GM23338 (cell line): ENCODE data around the gene PAX5.

ENCODE experiments used
- EZH2 ChIP-seq: fragments of 200-600 bp; sonication (generic); IDR thresholded peaks from one replicate; pipeline ENCODE4 v1.8.0; 2017; ENCODE audit warnings: antibody characterized with exemption, mild to moderate bottlenecking, low read depth; ENCODE audit not compliant: unreplicated experiment
- TF ChIP-seq, protein P1 (sequence below), 2 experiments: fragments of 200-600 bp in 1 of 2; sonication (generic) in 1 of 2; conservative IDR thresholded peaks; 2 replicates each; pipeline versions ENCODE4 v1.5.1 to v1.6.1; 2016 to 2017; ENCODE audit warnings: antibody characterized with exemption in 2 of 2, low read depth in 2 of 2, mild to moderate bottlenecking in 2 of 2, moderate library complexity in 1 of 2

DNA sequence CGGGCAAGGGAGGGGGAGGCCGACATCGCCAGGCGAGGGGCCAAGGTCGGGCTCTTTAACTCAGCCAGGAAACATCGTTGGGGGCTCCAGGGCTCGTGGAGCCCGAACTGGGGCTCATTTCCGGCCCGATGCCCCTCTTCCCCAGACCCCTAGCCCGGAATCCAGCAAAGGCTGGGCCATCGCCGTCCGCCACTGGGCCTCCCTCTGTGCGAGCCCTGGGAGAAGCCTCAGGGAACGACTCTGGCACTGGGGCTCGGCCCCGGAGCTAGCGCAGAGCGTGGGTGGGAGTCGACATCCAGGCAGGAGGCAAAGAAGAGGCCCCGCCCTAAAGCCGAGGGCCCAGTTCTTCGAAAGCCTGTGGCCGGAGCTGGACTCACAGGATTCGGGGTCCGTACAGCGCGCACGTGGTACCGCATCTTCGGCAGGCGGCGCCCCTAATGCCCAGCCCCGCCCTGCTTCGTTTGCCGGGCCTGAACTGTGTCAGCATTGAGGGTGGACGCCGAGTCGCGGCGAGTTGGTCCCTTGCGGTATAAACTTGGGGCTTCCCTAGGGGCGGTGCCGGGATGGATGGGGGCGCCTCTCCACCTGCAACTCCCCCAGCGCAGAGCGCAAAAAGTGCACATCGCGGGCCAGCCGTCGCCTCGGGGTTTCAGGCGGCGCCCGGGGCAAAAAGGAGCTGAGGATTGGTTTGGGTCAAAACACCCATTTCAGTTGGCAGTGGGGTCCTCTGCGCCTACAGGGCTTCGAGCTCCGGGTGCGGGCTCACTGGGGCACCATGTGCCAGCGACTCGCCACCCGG lies 3.6 kb upstream of the PAX5 start:
- no peak for TF ChIP-seq EZH2
- TF ChIP-seq, protein P1, sequence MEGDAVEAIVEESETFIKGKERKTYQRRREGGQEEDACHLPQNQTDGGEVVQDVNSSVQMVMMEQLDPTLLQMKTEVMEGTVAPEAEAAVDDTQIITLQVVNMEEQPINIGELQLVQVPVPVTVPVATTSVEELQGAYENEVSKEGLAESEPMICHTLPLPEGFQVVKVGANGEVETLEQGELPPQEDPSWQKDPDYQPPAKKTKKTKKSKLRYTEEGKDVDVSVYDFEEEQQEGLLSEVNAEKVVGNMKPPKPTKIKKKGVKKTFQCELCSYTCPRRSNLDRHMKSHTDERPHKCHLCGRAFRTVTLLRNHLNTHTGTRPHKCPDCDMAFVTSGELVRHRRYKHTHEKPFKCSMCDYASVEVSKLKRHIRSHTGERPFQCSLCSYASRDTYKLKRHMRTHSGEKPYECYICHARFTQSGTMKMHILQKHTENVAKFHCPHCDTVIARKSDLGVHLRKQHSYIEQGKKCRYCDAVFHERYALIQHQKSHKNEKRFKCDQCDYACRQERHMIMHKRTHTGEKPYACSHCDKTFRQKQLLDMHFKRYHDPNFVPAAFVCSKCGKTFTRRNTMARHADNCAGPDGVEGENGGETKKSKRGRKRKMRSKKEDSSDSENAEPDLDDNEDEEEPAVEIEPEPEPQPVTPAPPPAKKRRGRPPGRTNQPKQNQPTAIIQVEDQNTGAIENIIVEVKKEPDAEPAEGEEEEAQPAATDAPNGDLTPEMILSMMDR (conservative IDR thresholded peaks at IDR 0.05; ENCODE audit: low read depth in 2 of 2), result no peak
